SW 1271 (cell line): ENCODE measurements around the gene TNC.
A peak's percentile ranks its signal among the peaks of the same experiment; 100 is the strongest.

Experiments used
- DNase-seq, 2 experiments: peaks; one replicate each; lab custom pipeline; 2025; lab: John Stamatoyannopoulos, UW

TNC gene

DNA sequence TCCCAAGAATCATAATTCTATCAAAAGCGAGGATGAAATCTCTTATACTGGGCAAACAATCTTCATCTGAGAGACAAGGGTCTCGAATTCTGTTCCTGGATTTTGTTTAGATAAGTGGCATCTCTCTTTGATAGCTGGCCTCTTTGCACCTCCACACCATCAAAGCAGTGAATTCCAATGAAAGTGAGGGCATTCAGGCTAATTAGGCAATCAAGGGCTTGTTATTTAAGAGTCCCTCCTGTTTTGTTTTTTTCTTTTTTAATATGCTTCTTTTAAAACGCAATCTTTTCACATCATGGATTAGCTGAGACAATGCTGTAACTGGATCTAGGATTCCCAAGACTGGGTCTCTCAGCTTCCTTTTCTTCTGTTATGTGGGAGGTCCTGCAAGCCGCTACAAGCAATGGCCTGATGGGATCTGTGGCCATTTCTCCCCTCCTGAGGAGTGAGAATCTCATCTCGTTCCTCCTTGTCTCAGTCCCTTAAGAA, 67.9 kb downstream of the TNC start:
- no peak for DNase-seq

DNA sequence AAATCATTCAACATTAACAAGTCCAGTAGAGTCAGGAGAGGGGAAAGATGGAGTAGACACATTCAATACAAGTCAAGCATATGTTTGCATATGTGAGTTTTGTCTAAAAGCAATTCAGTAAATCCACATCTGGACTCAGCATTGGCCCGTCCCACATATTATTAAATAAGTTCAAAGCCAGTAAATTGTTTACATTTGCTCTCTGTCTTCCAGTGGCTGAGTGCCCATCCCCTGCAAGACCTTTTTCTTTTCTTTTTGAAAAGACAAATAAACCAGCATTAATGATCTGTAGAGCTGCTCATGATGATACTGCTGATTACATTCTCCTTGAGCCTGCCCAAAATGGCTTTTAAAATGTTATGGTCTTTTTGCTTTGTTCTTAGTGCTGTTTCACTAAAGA, 71.1 kb downstream of the TNC start:
- DNase-seq, result no peak

DNA sequence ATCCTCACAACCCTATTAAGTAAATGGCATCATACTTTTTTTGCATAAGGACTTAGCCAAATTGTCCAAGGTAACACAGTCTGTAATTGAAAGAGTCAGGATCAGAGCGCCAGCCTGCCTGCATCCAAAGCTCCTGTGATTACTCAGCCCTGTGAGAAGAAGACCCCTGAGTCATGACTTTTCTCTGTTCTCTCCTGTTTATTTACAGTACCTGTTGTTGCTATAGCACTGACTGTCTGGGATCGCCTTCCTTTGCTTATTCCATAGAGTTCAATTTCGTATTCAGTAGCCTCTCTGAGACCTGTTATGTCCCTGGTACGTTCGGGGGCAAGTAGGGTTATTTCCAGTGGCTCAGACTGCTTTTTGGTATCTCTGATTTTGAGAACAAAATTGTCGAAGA, 71.8 kb downstream of the TNC start:
- no peak for DNase-seq

GRCh38 chr9:115043632-115044031, 74.3 kb downstream of the TNC start:
- DNase-seq, result no peak

DNA sequence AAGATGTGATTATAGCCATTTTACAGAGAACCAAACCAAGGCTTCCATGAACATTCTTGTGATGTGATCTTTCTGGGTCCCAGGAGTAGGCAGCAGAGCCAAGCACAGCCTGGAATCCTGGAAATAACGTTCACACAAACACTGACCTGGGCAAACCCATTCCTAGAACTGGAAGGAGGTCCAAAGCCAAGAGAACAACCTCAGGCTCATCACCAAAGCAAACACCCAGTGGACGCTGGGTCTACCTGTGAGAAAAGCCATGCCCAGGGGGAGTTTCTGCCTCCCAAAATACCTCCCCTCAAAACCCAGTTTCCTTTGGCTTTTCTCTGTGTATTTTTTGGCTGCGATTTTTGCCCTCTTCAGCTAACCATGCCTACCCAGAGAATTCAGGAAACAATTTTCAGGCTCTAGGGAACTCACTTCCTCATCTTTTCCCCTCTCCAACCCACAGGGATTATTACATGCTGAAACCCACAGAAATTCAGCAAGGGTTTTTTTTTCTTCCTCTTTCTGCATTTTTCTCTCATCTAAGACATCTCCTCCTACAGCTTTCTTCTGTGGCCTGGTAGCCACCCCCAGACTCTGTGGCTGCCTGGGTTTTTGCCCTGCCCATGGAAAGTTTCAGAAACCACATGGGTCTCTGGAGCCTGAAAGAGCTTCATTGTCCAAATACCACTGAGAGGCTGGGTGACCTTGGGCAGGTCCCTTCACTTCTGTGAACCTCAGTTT, 75.0 kb downstream of the TNC start:
- DNase-seq, result no peak

- DNase-seq, result no peak
These were observed 78.3 kb downstream of the TNC start for GRCh38 chr9:115039516-115040120.

GRCh38 chr9:115038178-115038577, 79.8 kb downstream of the TNC start:
- no peak for DNase-seq

- DNase-seq, result no peak
These were observed 81.3 kb downstream of the TNC start for GRCh38 chr9:115036691-115037090.

GRCh38 chr9:115035841-115036612, 81.9 kb downstream of the TNC start:
- DNase-seq, result no peak

- no peak for DNase-seq
These were observed 83.2 kb downstream of the TNC start for GRCh38 chr9:115034801-115035200.

DNA sequence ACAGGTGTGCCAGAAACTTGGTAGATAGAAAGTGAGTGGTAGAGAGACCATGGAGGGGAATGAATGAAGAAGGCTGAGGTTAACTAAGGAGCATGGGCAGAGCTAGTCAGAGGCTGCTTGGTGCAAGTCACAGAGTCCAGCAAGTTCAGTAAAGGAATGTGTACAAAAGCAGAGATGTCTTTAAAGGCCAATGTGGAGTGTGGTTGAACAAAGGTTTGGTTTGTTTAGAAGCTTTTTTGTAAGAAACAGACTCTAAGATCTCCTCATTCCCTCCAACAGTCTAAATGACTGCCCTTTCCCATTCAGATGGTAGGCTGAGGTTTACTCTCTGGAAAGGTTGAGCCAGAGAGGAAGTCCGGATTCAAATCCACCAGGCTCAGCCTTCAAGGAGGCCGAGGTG, 84.2 kb downstream of the TNC start:
- DNase-seq, result no peak

DNA sequence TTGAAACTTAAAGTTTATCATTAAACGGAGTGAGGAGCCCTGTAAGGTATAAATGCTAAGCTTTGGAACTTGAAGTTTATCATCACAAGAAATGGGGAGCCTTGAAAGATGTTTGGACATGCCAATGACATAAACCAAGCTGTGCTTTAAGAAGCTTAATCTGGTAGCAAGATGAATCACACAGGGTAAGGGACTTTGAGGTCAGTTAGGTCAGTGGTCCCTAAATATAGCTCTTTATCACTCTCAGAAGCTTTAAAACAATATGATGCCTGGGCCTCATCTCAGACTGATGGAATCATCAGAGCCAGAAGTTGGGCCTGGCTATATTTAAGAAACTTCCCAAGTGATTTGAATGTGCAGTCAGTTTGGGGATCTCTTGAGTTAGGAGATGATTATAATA, 85.7 kb downstream of the TNC start:
- DNase-seq, result no peak

DNA sequence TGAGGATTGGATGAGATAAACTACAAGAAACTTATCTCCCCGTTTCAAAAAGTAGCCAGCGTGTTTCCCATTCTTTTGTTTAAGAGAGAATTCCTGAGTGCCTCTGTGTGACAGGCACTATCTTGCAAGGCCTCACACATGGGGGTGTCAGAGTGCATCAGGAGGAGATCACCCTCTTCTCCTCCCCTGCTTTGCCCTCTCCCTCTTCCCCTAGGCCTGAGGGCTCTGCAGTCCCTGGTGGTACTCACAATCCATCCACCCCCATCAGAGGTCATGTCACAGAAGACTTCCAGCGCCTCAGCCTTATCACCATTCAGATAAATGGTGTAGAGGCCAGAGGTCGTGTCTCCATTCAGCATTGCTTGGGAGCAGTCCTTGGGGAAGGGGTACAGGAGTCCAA, 88.0 kb downstream of the TNC start:
- no peak for DNase-seq

- no peak for DNase-seq
These were observed 92.2 kb downstream of the TNC start for GRCh38 chr9:115025721-115026120.

GRCh38 chr9:115024925-115025535, 92.9 kb downstream of the TNC start:
- DNase-seq, result no peak

DNA sequence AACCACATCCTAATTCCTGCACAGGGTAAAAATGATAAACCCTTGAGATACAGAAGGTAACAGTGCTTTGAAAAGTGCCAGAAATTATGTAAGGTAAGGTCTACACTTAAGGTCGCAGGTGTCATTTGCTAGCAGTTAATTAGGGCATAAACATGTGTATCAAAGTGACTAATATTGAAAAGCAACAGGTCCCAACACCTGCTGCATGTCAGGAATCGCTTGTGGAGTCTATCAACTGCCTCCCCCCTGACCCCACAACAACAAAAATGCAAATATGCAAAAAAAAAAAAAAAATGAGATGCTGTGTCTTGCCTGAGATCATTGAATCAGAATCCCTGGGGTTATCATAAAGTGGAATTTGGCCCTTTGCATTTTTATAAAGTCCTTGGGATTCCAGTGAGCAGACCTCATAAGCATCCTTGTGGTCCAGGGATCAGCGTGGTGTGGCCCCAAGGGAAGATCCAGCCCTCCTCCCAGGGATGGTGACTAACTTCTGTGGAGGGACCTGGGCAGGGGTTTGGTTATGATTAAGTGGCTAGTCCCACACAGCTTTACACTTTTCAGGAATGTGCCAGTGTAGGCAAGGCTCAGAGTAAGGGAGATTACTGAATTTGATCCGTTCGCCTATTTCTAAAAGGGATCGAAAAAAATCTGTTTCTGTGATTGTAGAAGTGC, 95.1 kb downstream of the TNC start:
- DNase-seq, result peak in 1 of 2 experiments; percentile 7

DNA sequence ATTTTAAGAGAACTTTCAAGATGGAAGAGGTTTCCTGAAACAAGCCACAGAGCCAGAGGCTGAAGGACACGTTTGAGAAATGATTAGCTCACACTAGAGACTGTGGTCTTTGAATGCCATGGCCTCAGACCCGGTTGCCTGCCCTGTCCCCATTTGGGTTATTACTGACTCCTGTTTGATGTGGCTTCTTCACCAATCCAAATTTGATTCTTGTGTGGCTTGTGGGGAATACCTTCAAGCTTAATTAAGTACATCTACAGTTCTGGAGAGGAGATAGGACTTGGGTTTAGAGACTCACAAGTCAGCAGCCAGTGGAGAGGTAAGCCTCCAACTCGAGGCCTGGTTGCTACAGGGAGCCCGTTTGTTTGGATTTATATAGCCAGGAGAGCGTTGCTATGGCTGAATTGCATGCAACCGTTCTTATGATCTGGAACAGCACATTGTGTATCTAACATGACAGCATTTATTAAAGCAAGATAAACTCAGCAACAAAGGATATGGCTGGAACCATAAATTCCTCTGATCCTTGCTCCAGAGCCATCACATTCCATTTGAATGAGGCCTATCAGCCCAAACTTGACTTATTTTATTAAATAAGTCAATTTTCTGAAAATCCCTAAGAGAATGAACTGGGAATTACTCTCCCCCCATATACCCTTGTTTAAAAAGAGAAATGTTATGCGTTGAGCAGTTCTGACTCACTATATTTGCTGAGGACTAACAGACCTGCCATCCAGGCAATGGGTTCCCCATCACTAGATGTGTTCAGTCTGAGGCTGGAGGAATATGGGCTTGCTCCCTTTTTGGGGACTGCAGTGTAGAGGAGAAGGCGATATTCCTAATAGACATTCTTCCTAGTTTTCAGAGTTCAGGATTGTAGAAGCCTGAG, 99.2 kb downstream of the TNC start:
- no peak for DNase-seq

DNA sequence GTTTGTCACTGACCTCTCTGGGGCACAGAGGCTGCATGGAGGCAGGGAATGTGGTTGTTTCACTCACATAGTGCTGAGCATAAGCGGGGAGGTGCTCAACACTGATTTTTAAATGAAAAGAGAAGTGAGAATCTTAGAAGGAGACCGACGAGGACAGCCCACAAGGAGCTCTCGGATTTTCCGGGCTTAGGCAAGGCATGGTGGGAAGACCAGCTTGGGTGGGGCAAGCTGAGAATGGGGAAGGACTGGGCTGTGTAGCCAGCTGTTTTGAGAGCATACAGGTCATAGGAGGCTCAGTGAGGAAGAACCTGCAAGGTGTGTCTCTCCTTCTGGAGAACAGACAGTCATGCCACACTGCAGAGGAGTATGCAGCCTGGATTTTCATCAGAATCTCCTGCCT, 101.6 kb downstream of the TNC start:
- DNase-seq, result no peak

- DNase-seq, result peak in 1 of 2 experiments; percentile 70
These were observed 102.8 kb downstream of the TNC start for GRCh38 chr9:115015018-115015635.

DNA sequence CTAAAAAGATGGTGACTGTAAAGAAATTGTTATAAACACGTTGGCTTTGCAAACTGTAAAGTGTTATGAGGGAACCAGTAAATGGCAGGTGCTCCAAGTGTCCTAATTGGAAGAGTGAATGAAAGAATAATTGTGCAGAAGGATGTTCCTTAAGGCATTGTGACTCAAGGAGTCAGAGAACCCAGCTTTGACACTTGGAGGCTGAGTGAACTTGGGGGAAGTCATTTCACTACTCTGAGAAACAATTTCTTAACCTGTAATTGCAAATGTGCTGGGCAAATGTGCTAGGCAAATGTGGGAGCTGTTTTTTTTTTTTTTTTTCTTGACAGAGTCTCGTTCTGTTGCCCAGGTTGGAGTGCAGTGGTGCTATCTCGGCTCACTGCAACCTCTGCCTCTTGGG, 103.5 kb downstream of the TNC start:
- no peak for DNase-seq

DNA sequence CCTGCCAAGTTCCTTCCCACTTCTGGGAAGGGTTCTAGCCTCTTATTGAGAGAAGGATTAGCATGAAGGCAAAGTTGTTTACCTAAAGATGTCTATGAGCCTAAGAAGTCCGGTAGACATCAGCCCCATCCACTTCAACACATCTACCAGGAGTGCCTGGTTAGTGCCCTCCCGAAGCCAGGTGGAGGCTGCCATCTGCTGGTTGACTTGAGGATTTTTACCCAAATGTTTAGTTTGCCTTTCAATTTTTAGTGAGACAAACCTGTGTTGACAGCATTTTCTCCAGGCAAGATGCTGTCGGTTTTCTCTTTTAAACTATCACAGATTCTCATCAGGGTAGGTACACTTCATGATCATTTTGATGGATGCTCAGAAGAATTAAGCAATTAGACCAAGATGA, 104.0 kb downstream of the TNC start:
- peak in 1 of 2 experiments; percentile 75 for DNase-seq
